ENCODE data around the gene STX8. TPM values are rescaled to one million over a fixed set of nuclear protein-coding genes. Genes with fewer than 3 reads are reported as not detected.

The STX8 gene
- total RNA-seq, 1 donor from 2014 or later = 61.6 TPM

- TF ChIP-seq CTCF (IDR thresholded peaks at IDR 0.05) = no peak
- peaks cover 6% of the 10 kb centered on the region for H3K36me3 Mint-ChIP-seq (ENCODE audit: unreplicated experiment)
- H3K27me3 Mint-ChIP-seq (ENCODE audit: unreplicated experiment) = no peaks in the 10 kb centered on the region
Observed at GRCh38 chr17:9414471-9414870, 161.1 kb downstream of the STX8 start.

GRCh38 chr17:9410737-9411136 lies 164.9 kb downstream of the STX8 start:
- no peak overlapping the region for H3K4me3 Mint-ChIP-seq (ENCODE audit: unreplicated experiment)

More at GRCh38 chr17:9414471-9414870, 161.1 kb downstream of the STX8 start:
- Mint-ChIP-seq H3K27ac (ENCODE audit: unreplicated experiment) (no peak overlapping the region), H3K4me3 (ENCODE audit: unreplicated experiment) (no peak overlapping the region), H3K9me3 (ENCODE audit: unreplicated experiment) (no peaks in the 10 kb centered on the region), H3K4me1 (ENCODE audit: unreplicated experiment) (peaks cover 21% of the 10 kb centered on the region)
- DNase-seq (ENCODE audit: extremely low spot score, unreplicated experiment) = no peak

GRCh38 chr17:9410301-9410700 lies 165.3 kb downstream of the STX8 start:
- H3K4me3 Mint-ChIP-seq (ENCODE audit: unreplicated experiment) = no peak overlapping the region
- no peaks in the 10 kb centered on the region for H3K9me3 Mint-ChIP-seq (ENCODE audit: unreplicated experiment)
- H3K36me3 Mint-ChIP-seq (ENCODE audit: unreplicated experiment) = peaks cover 2% of the 10 kb centered on the region
- DNase-seq (ENCODE audit: extremely low spot score, unreplicated experiment) = no peak
- H3K4me1 Mint-ChIP-seq (ENCODE audit: unreplicated experiment) = peaks cover 29% of the 10 kb centered on the region
- no peaks in the 10 kb centered on the region for H3K27me3 Mint-ChIP-seq (ENCODE audit: unreplicated experiment)
- no peak overlapping the region for H3K27ac Mint-ChIP-seq (ENCODE audit: unreplicated experiment)
- TF ChIP-seq CTCF (IDR thresholded peaks at IDR 0.05) = no peak

More at GRCh38 chr17:9410737-9411136, 164.9 kb downstream of the STX8 start:
- DNase-seq (ENCODE audit: extremely low spot score, unreplicated experiment) = no peak
- peaks cover 29% of the 10 kb centered on the region for H3K4me1 Mint-ChIP-seq (ENCODE audit: unreplicated experiment)
- no peak overlapping the region for H3K27ac Mint-ChIP-seq (ENCODE audit: unreplicated experiment)
- H3K36me3 Mint-ChIP-seq (ENCODE audit: unreplicated experiment) = peaks cover 2% of the 10 kb centered on the region
- no peaks in the 10 kb centered on the region for H3K27me3 Mint-ChIP-seq (ENCODE audit: unreplicated experiment)
- H3K9me3 Mint-ChIP-seq (ENCODE audit: unreplicated experiment) = no peaks in the 10 kb centered on the region
- no peak for TF ChIP-seq CTCF (IDR thresholded peaks at IDR 0.05)

- Mint-ChIP-seq H3K9me3 (ENCODE audit: unreplicated experiment) (peaks cover 2% of the 10 kb centered on the region), H3K36me3 (ENCODE audit: unreplicated experiment) (peaks cover 2% of the 10 kb centered on the region), H3K27ac (ENCODE audit: unreplicated experiment) (peak overlapping the region; percentile 31), H3K4me3 (ENCODE audit: unreplicated experiment) (no peak overlapping the region), H3K4me1 (ENCODE audit: unreplicated experiment) (peaks cover 29% of the 10 kb centered on the region), H3K27me3 (ENCODE audit: unreplicated experiment) (no peaks in the 10 kb centered on the region)
- DNase-seq (ENCODE audit: extremely low spot score, unreplicated experiment) = no peak
- no peak for TF ChIP-seq CTCF (IDR thresholded peaks at IDR 0.05)
Observed at GRCh38 chr17:9409878-9410277, 165.7 kb downstream of the STX8 start.

- TF ChIP-seq CTCF (IDR thresholded peaks at IDR 0.05) = no peak
- Mint-ChIP-seq H3K9me3 (ENCODE audit: unreplicated experiment) (peaks cover 3% of the 10 kb centered on the region), H3K27ac (ENCODE audit: unreplicated experiment) (peak overlapping the region; percentile 31), H3K27me3 (ENCODE audit: unreplicated experiment) (no peaks in the 10 kb centered on the region), H3K4me1 (ENCODE audit: unreplicated experiment) (peaks cover 29% of the 10 kb centered on the region), H3K36me3 (ENCODE audit: unreplicated experiment) (peaks cover 2% of the 10 kb centered on the region), H3K4me3 (ENCODE audit: unreplicated experiment) (no peak overlapping the region)
- DNase-seq (ENCODE audit: extremely low spot score, unreplicated experiment) = no peak
Observed at GRCh38 chr17:9408868-9409829, 166.5 kb downstream of the STX8 start.
